Measurements from ENCODE around the gene UCN2. TPM values are rescaled to one million over a fixed set of nuclear protein-coding genes. Genes with fewer than 3 reads are reported as not detected.

UCN2 gene
- polyA plus RNA-seq, 2 donors: 2.3 to 7.2 TPM

DNA sequence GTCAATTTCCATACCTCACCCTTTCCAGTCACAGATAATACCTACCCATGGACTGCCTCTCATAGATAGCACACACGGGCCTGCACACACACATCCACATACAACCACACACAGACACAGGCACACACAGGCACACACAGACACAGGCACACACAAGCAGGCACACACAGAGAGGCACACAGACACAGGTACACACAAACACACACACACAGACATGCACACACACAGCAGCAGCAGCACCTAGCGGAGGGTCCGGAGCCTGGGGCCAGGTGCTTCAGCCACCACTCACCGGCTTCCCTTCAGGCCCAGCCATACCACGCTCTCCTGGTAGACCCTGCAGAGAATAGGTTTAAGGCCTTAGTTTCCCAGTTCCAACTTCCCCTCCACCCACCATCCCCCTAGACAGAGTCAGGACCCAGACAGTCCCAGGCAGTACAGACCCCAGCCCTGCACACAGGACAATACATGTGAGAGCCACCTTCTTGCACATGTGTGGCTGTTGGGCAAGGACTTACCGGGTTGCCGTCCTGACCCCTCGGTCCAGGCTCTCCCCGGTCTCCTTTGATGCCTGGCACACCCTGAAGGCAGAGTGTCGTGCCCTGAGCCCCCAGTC lies 10.5 kb upstream of the UCN2 start:
- H3K27me3 ChIP-seq (ENCODE audit: control insufficient read depth in 1 of 2, insufficient read depth in 2 of 2, low read length in 2 of 2): no peaks in the 10 kb centered on the region
- H3K9me3 ChIP-seq (ENCODE audit: control insufficient read depth in 2 of 2, insufficient read depth in 1 of 2, low read depth in 1 of 2, low read length in 1 of 2): peaks cover 0 to 2% of the 10 kb centered on the region in 2 donors
- no peak overlapping the region for H3K27ac ChIP-seq (ENCODE audit: low read depth in 2 of 2, low read length in 1 of 2)
- no peak overlapping the region for H3K4me3 ChIP-seq (ENCODE audit: low read depth in 1 of 2, low read length in 2 of 2)
- H3K36me3 ChIP-seq (ENCODE audit: control insufficient read depth in 2 of 2, insufficient read depth in 2 of 2, low read length in 1 of 2): peaks cover 0 to 18% of the 10 kb centered on the region in 2 donors
- no peaks in the 10 kb centered on the region for H3K4me1 ChIP-seq (ENCODE audit: control insufficient read depth in 2 of 2, insufficient read depth in 2 of 2, low read length in 1 of 2)
- 92% methylated on average over 10 of the region's 10 CpGs for WGBS, 2 donors

- H3K27ac ChIP-seq (ENCODE audit: low read depth in 2 of 2, low read length in 1 of 2): no peak overlapping the region
- no peaks in the 10 kb centered on the region for H3K27me3 ChIP-seq (ENCODE audit: control insufficient read depth in 1 of 2, insufficient read depth in 2 of 2, low read length in 2 of 2)
- no peak overlapping the region for H3K4me3 ChIP-seq (ENCODE audit: low read depth in 1 of 2, low read length in 2 of 2)
- H3K9me3 ChIP-seq (ENCODE audit: control insufficient read depth in 2 of 2, insufficient read depth in 1 of 2, low read depth in 1 of 2, low read length in 1 of 2): peaks cover 0 to 2% of the 10 kb centered on the region in 2 donors
- WGBS, 2 donors: 78 to 84% methylated on average over 7 of the region's 7 CpGs
- H3K4me1 ChIP-seq (ENCODE audit: control insufficient read depth in 2 of 2, insufficient read depth in 2 of 2, low read length in 1 of 2): no peaks in the 10 kb centered on the region
- peaks cover 0 to 16% of the 10 kb centered on the region in 2 donors for H3K36me3 ChIP-seq (ENCODE audit: control insufficient read depth in 2 of 2, insufficient read depth in 2 of 2, low read length in 1 of 2)
Measured at GRCh38 chr3:48572517-48572916, 8.9 kb upstream of the UCN2 start.

DNA sequence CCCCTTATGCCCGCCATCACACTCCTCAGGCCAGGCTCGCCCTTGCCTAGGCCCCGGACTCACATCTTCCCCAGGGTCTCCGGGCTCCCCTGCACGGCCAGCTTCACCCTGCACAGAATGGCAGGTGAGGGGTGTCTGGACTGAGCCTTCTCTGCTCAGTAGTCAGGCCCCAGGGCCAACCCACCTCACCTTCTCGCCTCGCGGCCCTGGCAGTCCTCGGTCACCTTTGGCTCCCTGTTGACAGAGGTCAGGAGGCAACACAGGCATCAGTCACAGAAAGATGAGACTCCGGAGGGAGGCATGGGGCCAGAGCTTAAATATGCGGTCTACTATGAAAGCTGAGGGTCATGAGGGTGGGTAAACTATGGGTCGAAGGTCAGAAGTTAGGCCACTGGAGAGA lies 8.4 kb upstream of the UCN2 start:
- 82 to 85% methylated on average over 12 of the region's 12 CpGs for WGBS, 2 donors
- Histone ChIP-seq H3K4me1 (ENCODE audit: control insufficient read depth in 2 of 2, insufficient read depth in 2 of 2, low read length in 1 of 2) (no peaks in the 10 kb centered on the region), H3K27me3 (ENCODE audit: control insufficient read depth in 1 of 2, insufficient read depth in 2 of 2, low read length in 2 of 2) (no peaks in the 10 kb centered on the region), H3K27ac (ENCODE audit: low read depth in 2 of 2, low read length in 1 of 2) (no peak overlapping the region), H3K4me3 (ENCODE audit: low read depth in 1 of 2, low read length in 2 of 2) (no peak overlapping the region), H3K36me3 (ENCODE audit: control insufficient read depth in 2 of 2, insufficient read depth in 2 of 2, low read length in 1 of 2) (peaks cover 0 to 11% of the 10 kb centered on the region in 2 donors), H3K9me3 (ENCODE audit: control insufficient read depth in 2 of 2, insufficient read depth in 1 of 2, low read depth in 1 of 2, low read length in 1 of 2) (no peaks in the 10 kb centered on the region)

GRCh38 chr3:48569808-48570450 lies 6.3 kb upstream of the UCN2 start:
- WGBS, 2 donors: 86 to 88% methylated on average over 18 of the region's 18 CpGs
- no peaks in the 10 kb centered on the region for H3K9me3 ChIP-seq (ENCODE audit: control insufficient read depth in 2 of 2, insufficient read depth in 1 of 2, low read depth in 1 of 2, low read length in 1 of 2)
- no peak overlapping the region for H3K4me3 ChIP-seq (ENCODE audit: low read depth in 1 of 2, low read length in 2 of 2)
- H3K27ac ChIP-seq (ENCODE audit: low read depth in 2 of 2, low read length in 1 of 2): no peak overlapping the region
- H3K27me3 ChIP-seq (ENCODE audit: control insufficient read depth in 1 of 2, insufficient read depth in 2 of 2, low read length in 2 of 2): no peaks in the 10 kb centered on the region
- H3K36me3 ChIP-seq (ENCODE audit: control insufficient read depth in 2 of 2, insufficient read depth in 2 of 2, low read length in 1 of 2): peaks cover 0 to 11% of the 10 kb centered on the region in 2 donors
- H3K4me1 ChIP-seq (ENCODE audit: control insufficient read depth in 2 of 2, insufficient read depth in 2 of 2, low read length in 1 of 2): peaks cover 0 to 2% of the 10 kb centered on the region in 2 donors

DNA sequence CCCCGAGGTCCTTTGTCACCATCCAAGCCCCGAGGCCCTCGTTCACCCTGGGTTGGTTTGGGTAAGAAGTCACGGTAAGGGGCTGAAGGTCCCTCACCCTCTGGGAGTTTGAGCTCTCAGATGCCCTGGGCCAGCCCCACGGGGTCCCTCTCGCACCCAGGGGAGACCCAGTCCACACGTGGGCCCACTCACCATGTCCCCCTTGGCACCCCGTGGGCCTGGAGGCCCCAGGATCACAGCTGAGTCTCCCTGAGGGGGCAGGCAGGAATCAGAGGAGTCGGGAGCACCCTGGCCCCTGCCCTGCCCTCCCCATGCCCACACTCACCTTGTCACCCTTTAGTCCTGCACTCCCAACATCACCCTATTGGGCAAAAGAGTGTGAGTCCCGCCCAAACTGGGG lies 5.8 kb upstream of the UCN2 start:
- peaks cover 0 to 2% of the 10 kb centered on the region in 2 donors for H3K4me1 ChIP-seq (ENCODE audit: control insufficient read depth in 2 of 2, insufficient read depth in 2 of 2, low read length in 1 of 2)
- 76 to 79% methylated on average over 10 of the region's 10 CpGs for WGBS, 2 donors
- H3K27ac ChIP-seq (ENCODE audit: low read depth in 2 of 2, low read length in 1 of 2): no peak overlapping the region
- no peak overlapping the region for H3K4me3 ChIP-seq (ENCODE audit: low read depth in 1 of 2, low read length in 2 of 2)
- H3K9me3 ChIP-seq (ENCODE audit: control insufficient read depth in 2 of 2, insufficient read depth in 1 of 2, low read depth in 1 of 2, low read length in 1 of 2): no peaks in the 10 kb centered on the region
- H3K36me3 ChIP-seq (ENCODE audit: control insufficient read depth in 2 of 2, insufficient read depth in 2 of 2, low read length in 1 of 2): peaks cover 0 to 9% of the 10 kb centered on the region in 2 donors
- no peaks in the 10 kb centered on the region for H3K27me3 ChIP-seq (ENCODE audit: control insufficient read depth in 1 of 2, insufficient read depth in 2 of 2, low read length in 2 of 2)

DNA sequence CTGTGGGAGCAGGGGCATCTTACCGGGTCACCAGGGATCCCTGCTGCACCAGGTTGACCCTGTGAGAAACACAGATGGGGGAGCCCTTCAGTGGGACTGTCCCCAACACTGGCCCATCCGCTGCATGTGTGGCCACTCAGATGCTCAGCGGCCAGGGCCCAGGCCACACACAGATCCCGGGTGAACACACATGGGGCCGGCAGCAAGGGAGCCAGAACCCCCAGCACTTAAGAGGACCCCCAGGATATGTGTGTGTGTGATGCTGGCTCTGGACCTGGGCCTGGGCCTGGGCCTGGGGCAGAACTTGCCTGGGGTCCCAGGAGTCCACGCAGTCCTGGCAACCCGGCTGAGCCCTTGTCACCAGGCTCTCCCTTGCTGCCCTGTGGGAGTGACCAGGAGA lies 4.9 kb upstream of the UCN2 start:
- Histone ChIP-seq H3K9me3 (ENCODE audit: control insufficient read depth in 2 of 2, insufficient read depth in 1 of 2, low read depth in 1 of 2, low read length in 1 of 2) (no peaks in the 10 kb centered on the region), H3K36me3 (ENCODE audit: control insufficient read depth in 2 of 2, insufficient read depth in 2 of 2, low read length in 1 of 2) (peaks cover 0 to 9% of the 10 kb centered on the region in 2 donors), H3K4me3 (ENCODE audit: low read depth in 1 of 2, low read length in 2 of 2) (no peak overlapping the region), H3K27ac (ENCODE audit: low read depth in 2 of 2, low read length in 1 of 2) (no peak overlapping the region), H3K27me3 (ENCODE audit: control insufficient read depth in 1 of 2, insufficient read depth in 2 of 2, low read length in 2 of 2) (no peaks in the 10 kb centered on the region), H3K4me1 (ENCODE audit: control insufficient read depth in 2 of 2, insufficient read depth in 2 of 2, low read length in 1 of 2) (peaks cover 0 to 2% of the 10 kb centered on the region in 2 donors)
- 86 to 87% methylated on average over 7 of the region's 7 CpGs for WGBS, 2 donors

GRCh38 chr3:48567500-48567899 lies 3.9 kb upstream of the UCN2 start:
- Histone ChIP-seq H3K4me3 (ENCODE audit: low read depth in 1 of 2, low read length in 2 of 2) (no peak overlapping the region), H3K27ac (ENCODE audit: low read depth in 2 of 2, low read length in 1 of 2) (no peak overlapping the region), H3K4me1 (ENCODE audit: control insufficient read depth in 2 of 2, insufficient read depth in 2 of 2, low read length in 1 of 2) (peaks cover 0 to 2% of the 10 kb centered on the region in 2 donors), H3K36me3 (ENCODE audit: control insufficient read depth in 2 of 2, insufficient read depth in 2 of 2, low read length in 1 of 2) (peaks cover 0 to 5% of the 10 kb centered on the region in 2 donors), H3K27me3 (ENCODE audit: control insufficient read depth in 1 of 2, insufficient read depth in 2 of 2, low read length in 2 of 2) (no peaks in the 10 kb centered on the region), H3K9me3 (ENCODE audit: control insufficient read depth in 2 of 2, insufficient read depth in 1 of 2, low read depth in 1 of 2, low read length in 1 of 2) (no peaks in the 10 kb centered on the region)
- WGBS, 2 donors: 83 to 85% methylated on average over 11 of the region's 11 CpGs

DNA sequence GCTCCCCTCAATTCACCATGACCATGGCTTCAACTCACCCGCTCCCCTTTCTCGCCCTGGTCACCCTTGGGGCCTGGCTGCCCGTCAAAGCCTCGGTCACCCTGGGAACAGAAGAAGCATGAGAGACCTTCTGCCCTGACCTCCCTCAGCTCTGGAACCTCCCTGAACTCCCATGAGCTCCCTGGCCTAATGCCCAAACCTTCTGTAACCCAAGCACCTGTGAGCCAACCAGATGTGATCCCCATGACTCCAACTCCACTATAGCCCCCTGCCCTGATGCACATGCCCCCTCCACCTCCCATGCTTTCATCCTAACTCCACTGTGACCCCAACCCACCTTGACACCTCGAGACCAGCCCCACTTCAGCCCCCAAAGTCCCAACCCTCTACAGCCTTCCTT lies 3.5 kb upstream of the UCN2 start:
- H3K9me3 ChIP-seq (ENCODE audit: control insufficient read depth in 2 of 2, insufficient read depth in 1 of 2, low read depth in 1 of 2, low read length in 1 of 2): no peaks in the 10 kb centered on the region
- H3K4me3 ChIP-seq (ENCODE audit: low read depth in 1 of 2, low read length in 2 of 2): no peak overlapping the region
- H3K27me3 ChIP-seq (ENCODE audit: control insufficient read depth in 1 of 2, insufficient read depth in 2 of 2, low read length in 2 of 2): no peaks in the 10 kb centered on the region
- H3K36me3 ChIP-seq (ENCODE audit: control insufficient read depth in 2 of 2, insufficient read depth in 2 of 2, low read length in 1 of 2): peaks cover 0 to 5% of the 10 kb centered on the region in 2 donors
- 78 to 85% methylated on average over 5 of the region's 5 CpGs for WGBS, 2 donors
- H3K27ac ChIP-seq (ENCODE audit: low read depth in 2 of 2, low read length in 1 of 2): no peak overlapping the region
- H3K4me1 ChIP-seq (ENCODE audit: control insufficient read depth in 2 of 2, insufficient read depth in 2 of 2, low read length in 1 of 2): peaks cover 0 to 2% of the 10 kb centered on the region in 2 donors

GRCh38 chr3:48566401-48566760 lies 2.8 kb upstream of the UCN2 start:
- peaks cover 0 to 3% of the 10 kb centered on the region in 2 donors for H3K36me3 ChIP-seq (ENCODE audit: control insufficient read depth in 2 of 2, insufficient read depth in 2 of 2, low read length in 1 of 2)
- H3K27me3 ChIP-seq (ENCODE audit: control insufficient read depth in 1 of 2, insufficient read depth in 2 of 2, low read length in 2 of 2): no peaks in the 10 kb centered on the region

More at GRCh38 chr3:48566401-48566760, 2.8 kb upstream of the UCN2 start:
- Histone ChIP-seq H3K4me1 (ENCODE audit: control insufficient read depth in 2 of 2, insufficient read depth in 2 of 2, low read length in 1 of 2) (peaks cover 0 to 2% of the 10 kb centered on the region in 2 donors), H3K9me3 (ENCODE audit: control insufficient read depth in 2 of 2, insufficient read depth in 1 of 2, low read depth in 1 of 2, low read length in 1 of 2) (no peaks in the 10 kb centered on the region), H3K27ac (ENCODE audit: low read depth in 2 of 2, low read length in 1 of 2) (no peak overlapping the region), H3K4me3 (ENCODE audit: low read depth in 1 of 2, low read length in 2 of 2) (no peak overlapping the region)
- 79 to 82% methylated on average over 5 to 9 of the region's 9 CpGs for WGBS, 2 donors

Data from esophagus (tissue), 2 donors.